Motor neuron (in vitro differentiated cells): Measurements from ENCODE around the gene CFAP92. TPM values are rescaled to one million over a fixed set of nuclear protein-coding genes. Genes with fewer than 3 reads are reported as not detected.

Source experiments
- ATAC-seq, 8 experiments: fragments of 200-7000 bp; cut with Tn5 transposase; replicated peaks in 6 of 8; 2 replicates each; pipeline ENCODE4 v1.8.0; 2021; ENCODE audit warnings: mild to moderate bottlenecking in 8 of 8, moderate library complexity in 8 of 8
- H3K27ac ChIP-seq, 2 donors: fragments of 250-450 bp; sonication (Bioruptor Pico); 2 replicates each; pipeline ENCODE4 v1.9.0; 2021; ENCODE audit warnings: antibody characterized with exemption in 2 of 2, mild to moderate bottlenecking in 2 of 2, moderate library complexity in 1 of 2
- H3K4me1 ChIP-seq, 2 donors: fragments of 250-450 bp; sonication (Bioruptor Pico); replicated peaks in 1 of 2; 2 replicates each; pipeline ENCODE4 v1.6.1; 2021; ENCODE audit warnings: antibody characterized with exemption in 2 of 2, mild to moderate bottlenecking in 2 of 2, moderate library complexity in 1 of 2
- H3K4me3 ChIP-seq, 5 donors: fragments of 250-450 bp; sonication (Bioruptor Pico); 2 replicates each; pipeline ENCODE4 v1.9.0; 2021; ENCODE audit warnings: antibody characterized with exemption in 5 of 5, mild to moderate bottlenecking in 5 of 5, moderate library complexity in 4 of 5
- WGBS, 10 experiments: fragments of 450-650 bp; shearing (Covaris generic); methylation state at CpG; one replicate each; pipeline ENCODE4 v1.0.0; 2022; 5-methylcytosine and 5-hydroxymethylcytosine counted together
- in situ Hi-C, 9 experiments: fragments of 400-800 bp; cut with MboI; loops; one replicate each; pipeline ENCODE4 v1.15.0; 2021; ENCODE audit warnings: low sequenced_read_pairs in 9 of 9, low pct_unique_long_range_greater_than_20kb in 2 of 9; ENCODE audit not compliant: unreplicated experiment in 9 of 9
- total RNA-seq, 8 experiments: library from RNA; unstranded; fragments of 300-600 nt; gene quantifications; 2 replicates each; pipeline versions ENCODE4 v1.2.3 to v1.2.4, GENCODE V29; 2022

The CFAP92 gene, protein sequence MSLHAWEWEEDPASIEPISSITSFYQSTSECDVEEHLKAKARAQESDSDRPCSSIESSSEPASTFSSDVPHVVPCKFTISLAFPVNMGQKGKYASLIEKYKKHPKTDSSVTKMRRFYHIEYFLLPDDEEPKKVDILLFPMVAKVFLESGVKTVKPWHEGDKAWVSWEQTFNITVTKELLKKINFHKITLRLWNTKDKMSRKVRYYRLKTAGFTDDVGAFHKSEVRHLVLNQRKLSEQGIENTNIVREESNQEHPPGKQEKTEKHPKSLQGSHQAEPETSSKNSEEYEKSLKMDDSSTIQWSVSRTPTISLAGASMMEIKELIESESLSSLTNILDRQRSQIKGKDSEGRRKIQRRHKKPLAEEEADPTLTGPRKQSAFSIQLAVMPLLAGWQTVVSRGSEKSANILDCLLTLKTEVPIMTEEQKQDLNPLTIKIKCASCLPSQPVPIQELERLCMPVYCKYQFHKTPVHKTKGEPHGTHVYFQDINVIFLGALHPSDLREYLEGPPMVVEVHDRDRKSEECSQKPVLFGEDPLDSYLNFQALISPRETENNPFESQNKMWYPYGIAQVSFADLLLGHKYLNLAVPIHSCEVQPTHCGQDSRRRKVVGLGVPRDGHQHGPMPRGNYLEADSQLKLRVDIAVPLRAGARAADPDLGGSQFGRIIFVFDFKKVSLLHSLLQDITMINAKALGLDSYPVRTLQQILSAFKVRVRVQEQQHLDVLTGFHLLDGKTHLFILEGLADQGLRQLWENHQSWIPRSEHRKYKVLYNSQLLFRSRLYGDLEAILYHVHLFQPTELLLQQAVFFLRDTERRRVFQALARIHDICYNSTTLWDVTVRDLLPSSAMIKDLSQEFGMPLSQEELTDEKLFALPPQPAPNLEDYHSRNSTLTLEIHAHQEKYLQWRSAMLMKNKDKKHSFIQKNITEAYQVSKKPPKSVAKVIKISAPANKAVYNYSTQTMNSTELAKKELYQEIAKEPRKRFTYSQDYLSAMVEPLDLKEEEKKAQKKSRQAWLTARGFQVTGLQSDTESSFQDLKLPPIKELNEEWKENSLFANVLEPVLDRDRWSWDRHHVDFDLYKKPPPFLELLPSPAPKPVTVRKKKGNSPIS
- 1 to 10 TPM in 5 of 8 experiments, under 1 TPM in 3; 0.46 to 9.0 (median 1.4) TPM for total RNA-seq

DNA sequence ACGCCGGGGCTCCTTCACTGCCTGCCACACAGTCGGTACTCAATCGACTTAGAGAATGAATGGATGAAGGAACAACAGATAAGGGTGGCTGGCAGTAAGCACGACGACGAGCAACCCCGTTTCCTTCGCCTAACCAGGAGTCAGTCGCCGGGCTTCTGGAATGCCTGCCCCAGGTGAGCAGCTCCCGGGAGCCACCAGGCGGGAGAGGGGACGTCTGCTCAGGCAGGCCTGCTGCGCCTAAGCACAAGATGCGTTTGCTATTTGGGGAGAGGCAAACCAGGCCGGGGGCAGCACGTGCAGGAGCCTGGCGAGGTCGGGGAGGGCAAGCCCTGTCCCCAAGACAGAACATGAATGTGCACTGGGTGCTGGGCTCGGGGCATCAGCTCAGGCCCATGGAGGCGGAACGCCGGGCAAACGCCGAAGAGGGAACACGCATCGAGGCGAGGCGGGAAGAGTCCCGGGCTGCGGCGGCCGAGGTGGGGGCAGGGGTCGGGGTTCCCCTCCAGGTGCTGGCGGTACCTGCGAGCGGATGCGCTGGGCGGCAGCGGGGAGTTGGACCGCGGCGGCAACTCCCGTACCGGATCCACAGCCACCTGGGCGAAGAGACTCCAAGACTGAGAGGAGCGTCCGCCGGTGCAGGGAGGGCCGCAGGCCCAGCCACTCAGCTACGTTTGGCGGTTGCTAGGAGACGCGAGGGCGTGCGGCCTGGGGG lies at the start of gene CFAP92:
Gene CFAP92, minus strand, starts transcription at position 616 of the 712 bp plus-strand sequence. CDS start 772 bp downstream, outside the sequence.
- ATAC-seq = peak; percentile 91 to 100 (median 98)
- H3K4me3 ChIP-seq = peak within 1 kb of the TSS; percentile 35 to 52 (median 43)
- H3K27ac ChIP-seq = no peak within 1 kb of the TSS
- peaks cover 11 to 18% of the 10 kb centered on the region in 2 donors for H3K4me1 ChIP-seq
- 7 to 20% (median 13%) methylated on average over 1 to 11 of the region's 57 CpGs; no CpG with 5 or more reads in 5 of the 10 experiments for WGBS, 10 experiments
- in situ Hi-C loops = loop anchor here in 1 of 9 experiments (25.0 kb wide), 1 partner anchor 244 kb away; the partner anchor contains the start of gene COPG1

DNA sequence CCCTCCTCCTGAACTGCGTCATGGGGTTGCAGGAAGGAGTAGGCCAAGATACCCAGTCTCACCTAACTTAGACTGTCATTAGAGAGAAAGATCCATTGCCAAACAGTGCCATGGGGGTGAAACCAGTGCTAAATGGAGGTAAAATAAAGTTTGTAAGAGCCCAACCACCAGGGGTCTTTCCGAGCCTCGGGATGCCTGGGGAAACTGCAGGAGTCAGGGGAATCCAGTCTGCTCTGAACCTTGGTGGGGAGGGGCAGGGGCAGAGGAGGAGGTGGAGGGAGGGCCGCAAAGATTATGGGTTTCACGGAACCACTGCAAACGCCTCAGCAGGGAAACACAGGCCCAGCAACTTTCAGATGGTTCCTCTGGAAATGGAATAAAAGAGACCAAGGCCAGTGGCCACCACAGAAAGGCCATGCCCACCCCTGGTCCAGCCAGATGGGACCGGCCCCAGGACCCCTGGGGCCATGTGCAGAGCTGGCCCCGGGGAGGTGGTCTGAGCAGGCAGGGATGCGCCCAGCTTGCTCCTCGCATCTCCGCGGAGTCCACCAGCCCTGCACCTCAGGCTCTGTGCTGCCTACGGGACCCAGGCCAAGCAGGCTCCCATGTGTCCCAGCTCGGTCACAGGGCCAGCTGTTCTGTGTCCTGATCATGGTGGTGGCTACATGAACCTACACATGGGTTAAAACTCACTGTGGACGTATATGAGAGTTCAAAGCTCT lies 46.9 kb upstream of the CFAP92 start:
- 25 to 100% (median 93%) methylated on average over 1 to 7 of the region's 15 CpGs; no CpG with 5 or more reads in 5 of the 10 experiments for WGBS, 10 experiments
- ATAC-seq = no peak
- in situ Hi-C loops = no loop called here
- no peak overlapping the region for H3K27ac ChIP-seq
- H3K4me3 ChIP-seq = no peak overlapping the region
- no peaks in the 10 kb centered on the region for H3K4me1 ChIP-seq

DNA sequence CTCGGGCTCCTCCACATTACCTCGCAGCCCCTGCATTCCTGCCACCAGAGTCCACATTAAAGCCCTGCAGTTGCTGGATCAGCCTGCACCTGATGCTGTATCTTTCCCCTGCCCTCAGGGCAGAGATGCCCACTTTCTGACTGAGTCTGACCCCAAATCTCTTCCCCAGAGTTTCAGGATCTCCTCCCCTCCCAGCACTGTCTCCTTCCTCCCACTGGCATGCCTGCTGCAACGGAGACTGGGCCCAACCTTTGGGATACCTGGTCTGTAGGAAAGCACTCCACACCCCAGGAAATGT lies 46.1 kb upstream of the CFAP92 start:
- Histone ChIP-seq H3K27ac (no peak overlapping the region), H3K4me1 (no peaks in the 10 kb centered on the region), H3K4me3 (no peak overlapping the region)
- no peak for ATAC-seq
- in situ Hi-C loops = no loop called here
- whole genome bisulfite sequencing, 10 experiments = 40 to 100% (median 40%) methylated on average over 1 to 3 of the region's 3 CpGs; no CpG with 5 or more reads in 5 of the 10 experiments

DNA sequence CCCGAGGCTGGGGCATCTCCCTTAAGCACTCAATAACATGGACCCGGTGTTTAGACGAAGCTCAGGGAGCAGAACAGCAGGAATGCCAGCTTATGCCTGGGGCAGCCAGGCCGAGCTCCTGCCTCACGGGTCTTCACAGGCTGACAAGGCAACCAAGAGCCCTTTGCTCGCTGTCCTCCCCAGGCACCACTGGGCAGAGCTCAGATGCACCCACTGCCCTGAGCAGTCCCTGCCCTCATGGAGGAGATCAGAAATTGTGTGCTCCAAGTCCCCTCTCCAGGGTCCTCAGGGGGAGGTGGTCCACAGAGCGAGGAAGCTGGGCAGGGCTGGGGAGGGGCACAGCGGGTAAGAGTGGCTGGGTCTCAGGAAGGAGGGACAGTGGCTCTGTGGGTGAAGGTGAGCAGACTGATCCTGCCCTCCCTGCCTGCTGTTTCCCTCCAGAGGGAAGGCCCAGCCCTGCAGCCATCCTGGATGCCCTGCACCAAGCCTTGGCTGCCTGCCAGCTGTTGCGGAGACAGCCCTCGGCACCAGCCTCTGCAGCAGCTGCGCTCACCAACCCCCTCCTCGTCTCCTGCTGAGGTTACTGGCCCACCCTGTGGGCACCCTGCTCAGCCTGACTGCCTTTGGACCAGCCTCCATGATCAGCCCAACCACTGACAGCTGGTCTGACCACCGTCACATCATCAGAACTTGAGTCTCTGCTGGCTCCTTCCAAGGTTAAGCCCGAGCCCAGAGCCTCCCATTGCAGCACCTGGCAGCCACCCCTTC lies 45.6 kb upstream of the CFAP92 start:
- in situ Hi-C loops = no loop called here
- Histone ChIP-seq H3K4me3 (no peak overlapping the region), H3K4me1 (no peaks in the 10 kb centered on the region), H3K27ac (no peak overlapping the region)
- 50 to 100% (median 65%) methylated on average over 1 to 5 of the region's 14 CpGs; no CpG with 5 or more reads in 6 of the 10 experiments for WGBS, 10 experiments
- ATAC-seq = peak in 5 of 8 experiments; percentile 21 to 83 (median 69)

DNA sequence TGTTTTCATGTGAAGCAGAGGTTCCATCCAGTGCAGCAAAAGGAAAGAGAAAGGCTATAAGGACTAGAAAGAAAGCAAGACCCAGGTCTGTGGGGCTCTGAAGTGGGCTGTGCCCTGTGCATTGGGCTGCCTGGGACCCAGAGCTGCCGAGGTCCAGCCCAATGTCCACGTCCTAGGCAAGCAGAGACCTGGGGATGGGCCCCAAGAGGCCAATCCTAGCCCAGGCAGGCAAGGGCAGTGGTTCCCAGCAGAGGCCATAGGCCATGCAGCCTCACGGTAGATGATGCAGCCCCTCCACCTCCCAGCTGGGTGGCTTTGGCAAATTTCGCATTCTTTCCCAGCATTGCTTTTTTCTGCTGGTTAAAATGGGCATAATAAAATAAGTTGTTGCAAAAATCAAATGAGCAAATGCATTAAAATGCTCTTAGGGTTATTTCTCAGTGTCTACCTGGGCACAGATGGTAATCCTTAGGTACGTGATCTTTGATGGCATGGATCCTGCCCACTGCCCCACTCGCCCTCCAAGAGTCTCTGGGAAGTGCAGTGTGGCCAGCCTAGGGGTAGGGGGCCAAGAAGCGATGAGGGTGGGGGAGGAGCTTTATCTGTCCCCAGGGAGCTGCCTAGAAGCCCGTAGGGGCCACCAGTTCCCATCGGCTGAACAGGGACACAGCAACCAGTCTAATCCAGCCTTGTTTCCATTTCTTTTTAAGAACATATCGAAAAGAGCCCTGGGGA lies 44.4 kb upstream of the CFAP92 start:
- no peak for ATAC-seq
- WGBS, 10 experiments = 10 to 100% (median 73%) methylated on average over 1 to 3 of the region's 10 CpGs; no CpG with 5 or more reads in 1 of the 10 experiments

DNA sequence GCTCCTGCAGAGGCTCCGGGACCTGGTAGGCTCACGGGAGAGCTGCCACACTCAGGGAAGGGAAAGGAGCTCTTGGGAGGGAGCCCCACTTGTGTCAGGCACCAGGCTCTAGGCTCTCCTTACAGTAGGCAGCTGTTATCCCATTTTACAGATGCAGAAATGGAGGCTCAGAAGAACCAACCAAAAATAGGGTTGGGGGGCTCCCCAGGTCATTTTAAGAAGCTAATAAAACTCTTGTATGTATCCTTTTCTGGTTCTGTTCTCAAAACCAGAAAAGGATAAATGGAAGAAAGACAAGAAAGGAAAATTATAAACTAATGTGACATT lies 43.2 kb upstream of the CFAP92 start:
- Histone ChIP-seq H3K27ac (no peak overlapping the region), H3K4me1 (no peaks in the 10 kb centered on the region), H3K4me3 (no peak overlapping the region)
- ATAC-seq = no peak
- in situ Hi-C loops = no loop called here
- WGBS, 10 experiments = 0 to 50% (median 20%) methylated on average over 1 of the region's 2 CpGs; no CpG with 5 or more reads in 7 of the 10 experiments

More for the DNA sequence above, 44.4 kb upstream of the CFAP92 start:
- Histone ChIP-seq H3K4me1 (no peaks in the 10 kb centered on the region), H3K27ac (no peak overlapping the region), H3K4me3 (no peak overlapping the region)
- in situ Hi-C loops = no loop called here

DNA sequence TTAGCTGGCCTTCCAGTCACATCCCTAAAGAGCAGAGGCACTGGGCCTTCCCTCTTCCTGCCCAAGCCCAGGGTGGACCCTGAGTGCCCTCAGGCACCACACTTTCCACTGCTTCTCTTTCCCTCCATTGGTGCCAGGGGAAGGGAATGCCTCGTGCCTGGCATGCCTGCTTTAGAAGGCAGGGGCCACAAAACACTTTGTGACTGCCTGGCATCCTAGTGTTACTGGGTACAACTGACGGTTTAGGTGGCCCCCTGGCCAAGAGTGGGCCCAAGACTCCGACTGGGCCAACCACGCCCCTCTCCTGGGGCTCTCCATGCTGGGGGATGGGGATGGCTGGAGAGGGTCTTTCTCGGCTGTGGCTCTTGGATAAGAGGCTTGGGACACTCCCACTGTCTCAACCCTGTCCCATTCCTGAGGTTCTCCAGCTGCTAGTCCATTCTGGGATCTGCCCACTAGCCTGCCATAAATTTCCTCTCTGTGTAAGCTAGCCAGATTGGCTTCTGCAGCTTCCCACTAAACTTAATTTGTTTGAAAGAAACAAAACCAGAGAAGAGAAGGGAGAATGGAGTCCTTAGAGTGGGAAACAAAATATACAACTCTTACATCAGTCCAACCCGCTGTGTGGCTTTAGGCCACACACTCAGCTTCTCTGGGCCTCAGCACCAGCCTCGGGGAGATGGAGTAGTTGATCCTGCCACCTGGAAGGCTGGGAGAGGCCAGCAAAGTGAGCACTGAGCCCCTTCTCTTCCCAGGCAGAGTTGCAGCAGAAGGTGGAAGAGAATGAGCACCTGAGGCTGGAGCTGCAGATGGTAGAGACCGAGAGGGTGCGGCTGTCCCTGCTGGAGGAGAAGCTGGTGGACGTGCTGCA lies 42.6 kb upstream of the CFAP92 start:
- Histone ChIP-seq H3K4me1 (no peaks in the 10 kb centered on the region), H3K4me3 (no peak overlapping the region), H3K27ac (no peak overlapping the region)
- 37 to 100% (median 76%) methylated on average over 1 to 7 of the region's 10 CpGs; no CpG with 5 or more reads in 2 of the 10 experiments for WGBS, 10 experiments
- no peak for ATAC-seq
- in situ Hi-C loops = no loop called here

DNA sequence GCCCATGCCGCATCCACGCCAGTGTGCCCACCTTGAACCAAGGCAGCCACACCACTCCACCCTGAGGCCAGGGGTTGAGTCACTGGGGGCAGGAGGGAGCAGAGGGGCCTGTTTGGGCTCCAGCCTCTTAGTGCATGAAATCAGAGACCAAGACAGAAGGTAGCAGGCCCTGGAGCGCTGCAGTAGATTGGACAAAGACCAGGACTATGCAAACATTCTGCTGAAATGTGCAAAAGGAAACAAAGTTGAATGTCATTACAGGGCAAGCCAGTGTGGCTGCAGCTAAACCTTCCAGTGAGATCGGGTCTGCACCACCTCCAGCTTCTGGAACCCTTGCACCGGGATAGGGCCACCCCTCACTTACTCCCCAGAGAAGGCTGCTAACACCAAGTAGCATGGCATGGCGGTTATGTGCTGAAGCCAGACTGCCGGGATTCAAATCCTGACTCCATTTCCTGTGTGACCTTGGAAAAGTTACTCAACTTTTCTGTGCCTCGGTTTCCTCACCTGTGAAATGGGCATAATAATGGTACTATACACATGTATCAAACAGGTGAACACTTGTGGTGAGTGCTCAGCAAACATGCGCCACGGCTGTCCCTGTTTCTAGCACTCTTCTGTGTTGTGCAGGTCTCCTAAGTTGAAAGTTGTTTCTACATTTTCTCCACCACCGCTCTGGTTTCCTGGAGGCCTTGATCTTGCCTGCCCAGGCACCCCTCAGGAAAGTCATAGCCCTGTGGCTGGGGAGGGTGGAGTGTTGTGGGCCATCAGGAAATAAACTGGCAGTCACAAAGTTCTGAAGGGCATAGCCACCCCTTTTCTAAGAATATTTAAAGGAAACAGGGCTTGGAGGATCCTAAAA lies 41.7 kb upstream of the CFAP92 start:
- Histone ChIP-seq H3K4me1 (no peaks in the 10 kb centered on the region), H3K4me3 (no peak overlapping the region), H3K27ac (no peak overlapping the region)
- no peak for ATAC-seq
- 57 to 100% (median 88%) methylated on average over 1 to 7 of the region's 11 CpGs; no CpG with 5 or more reads in 1 of the 10 experiments for WGBS, 10 experiments
- in situ Hi-C loops = no loop called here

DNA sequence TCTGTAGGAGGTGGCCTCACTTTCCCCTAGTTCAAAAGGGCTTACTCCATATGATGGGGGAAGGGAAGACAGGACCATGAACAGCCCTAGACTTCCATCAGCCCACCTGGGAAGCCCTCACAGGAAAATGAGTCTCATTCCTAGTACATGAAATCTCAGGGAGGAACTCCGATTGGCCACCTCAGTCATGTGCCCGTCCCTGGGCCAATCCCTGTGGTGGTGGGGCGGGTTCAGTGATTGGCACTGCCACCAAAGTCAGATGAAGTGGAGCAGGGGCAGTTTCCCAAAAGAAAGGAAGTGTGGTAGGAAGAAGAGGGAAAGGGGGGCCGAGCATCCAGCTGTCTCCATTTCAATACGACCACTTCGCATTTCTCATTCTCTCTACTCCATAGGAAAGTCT lies 40.8 kb upstream of the CFAP92 start:
- in situ Hi-C loops = no loop called here
- 62 to 100% (median 85%) methylated on average over 2 to 5 of the region's 6 CpGs; no CpG with 5 or more reads in 4 of the 10 experiments for WGBS, 10 experiments
- Histone ChIP-seq H3K4me3 (no peak overlapping the region), H3K27ac (no peak overlapping the region), H3K4me1 (no peaks in the 10 kb centered on the region)
- ATAC-seq = peak in 1 of 8 experiments; percentile 49
